ENCODE results near the gene NCKAP5.

DNA sequence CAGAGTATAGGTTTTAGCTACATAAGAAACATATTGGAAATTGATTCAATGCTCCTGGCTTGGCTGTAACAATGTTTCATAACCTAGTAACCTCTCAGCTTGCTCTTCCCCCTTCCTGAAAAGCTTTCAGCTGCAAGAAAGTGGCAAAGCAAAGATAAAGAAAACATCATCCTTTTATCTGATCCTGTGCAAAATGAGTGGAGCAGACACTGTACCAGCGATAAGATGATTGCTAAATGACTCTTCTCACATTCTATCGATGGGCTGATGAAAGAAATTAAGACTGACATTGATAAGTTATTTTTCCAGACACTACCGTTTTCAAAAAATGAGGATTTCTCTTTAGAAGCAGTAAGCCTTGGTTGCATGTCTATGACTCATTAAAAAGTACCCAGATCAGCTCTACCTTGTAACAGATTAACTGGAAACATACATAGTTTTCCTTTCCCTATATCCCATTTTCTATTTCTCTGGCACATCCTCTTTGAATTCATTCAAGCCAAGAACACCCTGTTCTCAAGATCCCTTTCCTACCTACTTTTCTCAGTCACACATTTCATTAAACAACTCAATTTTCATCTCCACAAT lies 811.2 kb downstream of the NCKAP5 start:
- TF ChIP-seq, protein P1, sequence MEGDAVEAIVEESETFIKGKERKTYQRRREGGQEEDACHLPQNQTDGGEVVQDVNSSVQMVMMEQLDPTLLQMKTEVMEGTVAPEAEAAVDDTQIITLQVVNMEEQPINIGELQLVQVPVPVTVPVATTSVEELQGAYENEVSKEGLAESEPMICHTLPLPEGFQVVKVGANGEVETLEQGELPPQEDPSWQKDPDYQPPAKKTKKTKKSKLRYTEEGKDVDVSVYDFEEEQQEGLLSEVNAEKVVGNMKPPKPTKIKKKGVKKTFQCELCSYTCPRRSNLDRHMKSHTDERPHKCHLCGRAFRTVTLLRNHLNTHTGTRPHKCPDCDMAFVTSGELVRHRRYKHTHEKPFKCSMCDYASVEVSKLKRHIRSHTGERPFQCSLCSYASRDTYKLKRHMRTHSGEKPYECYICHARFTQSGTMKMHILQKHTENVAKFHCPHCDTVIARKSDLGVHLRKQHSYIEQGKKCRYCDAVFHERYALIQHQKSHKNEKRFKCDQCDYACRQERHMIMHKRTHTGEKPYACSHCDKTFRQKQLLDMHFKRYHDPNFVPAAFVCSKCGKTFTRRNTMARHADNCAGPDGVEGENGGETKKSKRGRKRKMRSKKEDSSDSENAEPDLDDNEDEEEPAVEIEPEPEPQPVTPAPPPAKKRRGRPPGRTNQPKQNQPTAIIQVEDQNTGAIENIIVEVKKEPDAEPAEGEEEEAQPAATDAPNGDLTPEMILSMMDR (conservative IDR thresholded peaks at IDR 0.05; ENCODE audit: low read depth, low read length): no peak
- TF ChIP-seq EZH2 (IDR thresholded peaks at IDR 0.05; ENCODE audit: low read length, unreplicated experiment) (no peak), EZH2phosphoT487 (IDR thresholded peaks at IDR 0.05; ENCODE audit: borderline replicate concordance, low read length) (no peak)

Measured in PC-3 (cell line).